HCT116 (cell line): Measurements from ENCODE around the gene RAD50. TPM values are rescaled to one million over a fixed set of nuclear protein-coding genes. Genes with fewer than 3 reads are reported as not detected.
A peak's percentile ranks its signal among the peaks of the same experiment; 100 is the strongest.

Source experiments
- ATAC-seq: fragments of 200-7000 bp; cut with Tn5 transposase; 2 replicates; pipeline ENCODE4 v1.9.1; 2020; ENCODE audit warnings: mild to moderate bottlenecking, moderate library complexity
- BruUV-seq: library from RNA; stranded (reverse); fragments of 400-500 nt; replicated peaks from 2 replicates; lab custom pipeline; 2021; lab: Mats Ljungman, UMichigan
- CTCF ChIA-PET: fragments of 300-600 bp; sonication (Branson Sonifier 250); formaldehyde crosslinking; loops from one replicate; lab custom pipeline; 2021; ENCODE audit warnings: antibody characterized with exemption; lab: Charles Lee
- POLR2A ChIA-PET: fragments of 300-600, 350-600 bp; sonication (Branson Sonifier 250); formaldehyde crosslinking; loops from one replicate; lab custom pipeline; 2021; ENCODE audit warnings: antibody characterized with exemption; lab: Charles Lee
- RAD21 ChIA-PET, 2 experiments: fragments of 300-600 bp; sonication (Branson Sonifier 250); formaldehyde crosslinking; loops; one replicate each; lab custom pipeline; 2023; ENCODE audit warnings: low total read pairs in 2 of 2; ENCODE audit not compliant: uncharacterized antibody in 2 of 2, unreplicated experiment in 2 of 2, low non-redundant PET in 1 of 2; lab: Charles Lee
- DNase-seq: peaks from one replicate; pipeline ENCODE4 v3.0.0-alpha.2; 2010; ENCODE audit warnings: low read depth, low spot score
- H2AFZ ChIP-seq: fragments of 200-600 bp; shearing (Covaris generic), sonication (generic); 2 replicates; pipeline ENCODE4 v1.6.1; 2017; ENCODE audit warnings: low read depth, mixed run types, mixed read lengths, antibody characterized with exemption, low read length; ENCODE audit not compliant: poor library complexity, severe bottlenecking
- H3K27ac ChIP-seq: 2 replicates; pipeline ENCODE4 v1.5.1; 2012; ENCODE audit warnings: low read depth, low read length
- H3K27me3 ChIP-seq: fragments of 200-600 bp; sonication (generic); 2 replicates; pipeline ENCODE4 v1.6.1; 2016; ENCODE audit warnings: mixed run types, low read length, mixed read lengths; ENCODE audit not compliant: insufficient read depth
- H3K36me3 ChIP-seq, 2 experiments: fragments of 200-500 bp in 1 of 2; fragments of 200-600 bp in 1 of 2; sonication (Bioruptor generic) in 1 of 2; sonication (generic) in 1 of 2; 2 replicates each; pipeline versions ENCODE4 v1.5.1 to v1.6.1; 2014 to 2016; ENCODE audit warnings: low read length in 2 of 2, inconsistent platforms in 1 of 2, mixed read lengths in 1 of 2, mixed run types in 1 of 2; ENCODE audit not compliant: insufficient read depth in 2 of 2, control insufficient read depth in 1 of 2
- H3K4me1 ChIP-seq, 2 experiments: fragments of 200-600 bp in 1 of 2; sonication (generic) in 1 of 2; 2 replicates each; pipeline versions ENCODE4 v1.5.1 to v1.6.1; 2012 to 2017; ENCODE audit warnings: low read length in 2 of 2, inconsistent platforms in 1 of 2, mild to moderate bottlenecking in 1 of 2, mixed read lengths in 1 of 2, mixed run types in 1 of 2, moderate library complexity in 1 of 2; ENCODE audit not compliant: insufficient read depth in 2 of 2, control insufficient read depth in 1 of 2
- H3K4me2 ChIP-seq: fragments of 200-600 bp; sonication (generic); 2 replicates; pipeline ENCODE4 v1.6.1; 2017; ENCODE audit warnings: mixed run types, low read length, mixed read lengths
- H3K4me3 ChIP-seq, 2 experiments: fragments of 200-600 bp in 1 of 2; sonication (generic) in 1 of 2; replicated peaks in 1 of 2; 2 replicates each; pipeline ENCODE4 v1.5.1; 2011 to 2016; ENCODE audit warnings: low read length in 2 of 2, control low read depth in 1 of 2, low read depth in 1 of 2, mild to moderate bottlenecking in 1 of 2, mixed read lengths in 1 of 2, mixed run types in 1 of 2
- H3K79me2 ChIP-seq: fragments of 200-600 bp; sonication (generic); 2 replicates; pipeline ENCODE4 v1.6.1; 2017; ENCODE audit warnings: mild to moderate bottlenecking, mixed run types, low read length, moderate library complexity, mixed read lengths; ENCODE audit not compliant: insufficient read depth
- H3K9ac ChIP-seq: fragments of 200-600 bp; sonication (generic); 2 replicates; pipeline ENCODE4 v1.6.1; 2016; ENCODE audit warnings: low read length, mixed read lengths
- H3K9me2 ChIP-seq: fragments of 200-600 bp; sonication (generic), shearing (Covaris generic); 2 replicates; pipeline ENCODE4 v1.6.1; 2017; ENCODE audit warnings: mixed run types, mild to moderate bottlenecking, moderate library complexity; ENCODE audit not compliant: insufficient read depth
- H3K9me3 ChIP-seq, 2 experiments: fragments of 200-500 bp in 1 of 2; fragments of 200-600 bp in 1 of 2; sonication (Bioruptor generic) in 1 of 2; sonication (generic) in 1 of 2; 2 replicates each; pipeline ENCODE4 v1.6.1; 2014 to 2017; ENCODE audit warnings: low read length in 2 of 2, mixed read lengths in 2 of 2, inconsistent platforms in 1 of 2, low read depth in 1 of 2, mild to moderate bottlenecking in 1 of 2, mixed run types in 1 of 2, moderate library complexity in 1 of 2; ENCODE audit not compliant: control insufficient read depth in 1 of 2, insufficient read depth in 1 of 2
- H4K20me1 ChIP-seq: fragments of 200-600 bp; sonication (generic), shearing (Covaris generic); 2 replicates; pipeline ENCODE4 v1.6.1; 2017; ENCODE audit warnings: mixed run types, mild to moderate bottlenecking, moderate library complexity; ENCODE audit not compliant: insufficient read depth
- CEBPB ChIP-seq: IDR thresholded peaks from 2 replicates; pipeline ENCODE4 v1.6.1; 2012; ENCODE audit warnings: low read depth
- CTCF ChIP-seq, 3 experiments: fragments of 200-600 bp in 1 of 3; sonication (generic) in 1 of 3; IDR thresholded peaks in 2 of 3; conservative IDR thresholded peaks in 1 of 3; 2 replicates each; pipeline ENCODE4 v1.5.1; 2012 to 2017; ENCODE audit warnings: low read depth in 2 of 3, low read length in 2 of 3, antibody characterized with exemption in 1 of 3, borderline replicate concordance in 1 of 3, control low read depth in 1 of 3, mild to moderate bottlenecking in 1 of 3, mixed read lengths in 1 of 3, mixed run types in 1 of 3, moderate library complexity in 1 of 3; ENCODE audit not compliant: insufficient read depth in 1 of 3
- EGR1 ChIP-seq: IDR thresholded peaks from 2 replicates; pipeline ENCODE4 v1.6.1; 2012; ENCODE audit warnings: low read depth
- ELF1 ChIP-seq: IDR thresholded peaks from 2 replicates; pipeline ENCODE4 v1.6.1; 2012; ENCODE audit warnings: low read depth, borderline replicate concordance
- EZH2 ChIP-seq: fragments of 200-600 bp; sonication (generic); IDR thresholded peaks from 2 replicates; pipeline ENCODE4 v1.6.1; 2017; ENCODE audit warnings: antibody characterized with exemption, mixed run types
- EZH2phosphoT487 ChIP-seq: fragments of 200-600 bp; IDR thresholded peaks from 2 replicates; pipeline ENCODE4 v1.6.1; 2018; ENCODE audit warnings: antibody characterized with exemption, borderline replicate concordance
- FOSL1 ChIP-seq: IDR thresholded peaks from 2 replicates; pipeline ENCODE4 v1.6.1; 2012; ENCODE audit warnings: low read depth
- JUND ChIP-seq: IDR thresholded peaks from 2 replicates; pipeline ENCODE4 v1.6.1; 2012
- POLR2AphosphoS5 ChIP-seq: IDR thresholded peaks from 2 replicates; pipeline ENCODE4 v1.6.1; 2011; ENCODE audit warnings: mild to moderate bottlenecking, low read depth, low read length, moderate library complexity
- REST ChIP-seq: IDR thresholded peaks from 2 replicates; pipeline ENCODE4 v1.6.1; 2012; ENCODE audit warnings: low read depth
- SIN3A ChIP-seq: IDR thresholded peaks from 2 replicates; pipeline ENCODE4 v1.6.1; 2012; ENCODE audit warnings: low read depth
- SRF ChIP-seq: IDR thresholded peaks from 2 replicates; pipeline ENCODE4 v1.6.1; 2012; ENCODE audit warnings: low read depth
- TCF7L2 ChIP-seq: IDR thresholded peaks from 2 replicates; pipeline ENCODE4 v1.7.0; 2011; ENCODE audit warnings: borderline replicate concordance, inconsistent platforms; ENCODE audit not compliant: insufficient read depth, insufficient read length; ENCODE audit errors: extremely low read depth
- YY1 ChIP-seq: IDR thresholded peaks from 2 replicates; pipeline ENCODE4 v1.6.1; 2011; ENCODE audit warnings: low read length, low read depth, moderate library complexity, mild to moderate bottlenecking; ENCODE audit not compliant: insufficient replicate concordance; ENCODE audit errors: extremely low read depth
- ZBTB33 ChIP-seq: IDR thresholded peaks from 2 replicates; pipeline ENCODE4 v1.6.1; 2011; ENCODE audit warnings: mild to moderate bottlenecking, low read length, moderate library complexity; ENCODE audit not compliant: insufficient replicate concordance; ENCODE audit errors: extremely low read depth
- ZFX ChIP-seq: fragments of 450-650 bp; IDR thresholded peaks from 2 replicates; pipeline ENCODE4 v1.6.1; 2017
- ZNF274 ChIP-seq: fragments of 200-500 bp; sonication (Bioruptor generic); IDR thresholded peaks from 2 replicates; pipeline ENCODE4 v1.6.1; 2014; ENCODE audit warnings: mild to moderate bottlenecking, low read depth, low read length, inconsistent platforms
- intact Hi-C: fragments of 100-400 bp; cut with micrococcal nuclease; formaldehyde crosslinking; loops from 2 replicates; pipeline ENCODE4 v1.10.0; 2022
- total RNA-seq: library from RNA; stranded (reverse); gene quantifications from one replicate; pipeline ENCODE4 v1.2.1, GENCODE V29; 2021; ENCODE audit not compliant: unreplicated experiment
- TF ChIP-seq, protein P1 (sequence below): IDR thresholded peaks from 2 replicates; pipeline ENCODE4 v1.6.1; 2012
- TF ChIP-seq, protein P2 (sequence below): IDR thresholded peaks from 2 replicates; pipeline ENCODE4 v1.6.1; 2012

The RAD50 gene
- total RNA-seq, 1 experiment from 2014 or later = 43.6 TPM

GRCh38 chr5:132677682-132678400 is 121.1 kb downstream of the RAD50 start:
- Histone ChIP-seq H2AFZ (peak overlapping the region; percentile 65), H4K20me1 (no peaks in the 10 kb centered on the region), H3K36me3 (no peaks in the 10 kb centered on the region), H3K27me3 (no peaks in the 10 kb centered on the region), H3K9ac (no peak overlapping the region), H3K27ac (no peak overlapping the region), H3K79me2 (no peaks in the 10 kb centered on the region), H3K4me3 (no peak overlapping the region), H3K9me2 (no peaks in the 10 kb centered on the region), H3K4me2 (peak overlapping the region; percentile 49), H3K9me3 (no peaks in the 10 kb centered on the region), H3K4me1 (peaks cover 24 to 34% of the 10 kb centered on the region in 2 experiments)
- ChIA-PET POLR2A (interaction anchor here (1.3 kb wide), 1 partner anchor 16 kb away, joined by 3 read pairs; no protein-coding TSS in a partner anchor), RAD21 (no interaction called here), CTCF (interaction anchor here (1.0 to 1.8 kb wide), 5 partner anchors 12 to 172 kb away, joined by 3 to 10 read pairs (median 3); no protein-coding TSS in a partner anchor)
- DNase-seq = no peak
- no peak for ATAC-seq
- intact Hi-C loops = loop anchor here (1.0 to 10.0 kb wide), 3 partner anchors 142 to 291 kb away; no protein-coding TSS in a partner anchor
- BruUV-seq = no TSS peak
- TF ChIP-seq ZBTB33 (no peak), CTCF (IDR thresholded peaks at IDR 0.05 in 2 of 3, conservative IDR thresholded peaks at IDR 0.05 in 1 of 3; ENCODE audit: borderline replicate concordance in 1 of 3, insufficient read depth in 1 of 3, low read depth in 2 of 3, low read length in 2 of 3) (no peak), SIN3A (no peak), ELF1 (no peak), ZNF274 (no peak), FOSL1 (no peak), REST (no peak), TCF7L2 (no peak), YY1 (no peak), ZFX (no peak), POLR2AphosphoS5 (no peak), JUND (no peak), EGR1 (no peak), EZH2phosphoT487 (no peak), SRF (no peak), EZH2 (no peak), CEBPB (no peak)
- TF ChIP-seq, protein P1, sequence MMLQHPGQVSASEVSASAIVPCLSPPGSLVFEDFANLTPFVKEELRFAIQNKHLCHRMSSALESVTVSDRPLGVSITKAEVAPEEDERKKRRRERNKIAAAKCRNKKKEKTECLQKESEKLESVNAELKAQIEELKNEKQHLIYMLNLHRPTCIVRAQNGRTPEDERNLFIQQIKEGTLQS = no peak
- TF ChIP-seq, protein P2, sequence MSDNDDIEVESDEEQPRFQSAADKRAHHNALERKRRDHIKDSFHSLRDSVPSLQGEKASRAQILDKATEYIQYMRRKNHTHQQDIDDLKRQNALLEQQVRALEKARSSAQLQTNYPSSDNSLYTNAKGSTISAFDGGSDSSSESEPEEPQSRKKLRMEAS = no peak
